A673 (cell line): ENCODE measurements around the gene MAP10. TPM values are rescaled to one million over a fixed set of nuclear protein-coding genes. Genes with fewer than 3 reads are reported as not detected.

ENCODE experiments used
- BruUV-seq: library from RNA; stranded (reverse); fragments of 400-500 nt; replicated peaks from 2 replicates; lab custom pipeline; 2021; lab: Mats Ljungman, UMichigan
- CTCF ChIA-PET: fragments of 300-600 bp; sonication (Branson Sonifier 250); formaldehyde crosslinking; loops from one replicate; lab custom pipeline; 2022; ENCODE audit warnings: antibody characterized with exemption; lab: Charles Lee
- POLR2A ChIA-PET: fragments of 300-600 bp; sonication (Branson Sonifier 250); formaldehyde crosslinking; loops from one replicate; lab custom pipeline; 2022; ENCODE audit warnings: antibody characterized with exemption; ENCODE audit not compliant: low non-redundant PET; lab: Charles Lee
- DNase-seq: peaks from one replicate; pipeline ENCODE4 v3.0.0-alpha.2; 2015; ENCODE audit warnings: low spot score
- H3K27ac ChIP-seq: fragments of 200-600 bp; sonication (generic); 2 replicates; pipeline ENCODE4 v1.5.1; 2016; ENCODE audit warnings: mixed run types, low read depth, mild to moderate bottlenecking, mixed read lengths, antibody characterized with exemption, low read length; ENCODE audit not compliant: poor library complexity, severe bottlenecking
- H3K27me3 ChIP-seq: fragments of 200-600 bp; sonication (generic); replicated peaks from 2 replicates; pipeline ENCODE4 v1.6.1; 2017; ENCODE audit warnings: mixed run types, low read depth, mild to moderate bottlenecking, mixed read lengths, antibody characterized with exemption, low read length; ENCODE audit not compliant: insufficient read depth, poor library complexity
- H3K36me3 ChIP-seq: fragments of 200-600 bp; sonication (generic); 2 replicates; pipeline ENCODE4 v1.6.1; 2016; ENCODE audit warnings: mixed run types, mild to moderate bottlenecking, mixed read lengths, antibody characterized with exemption, low read length; ENCODE audit not compliant: insufficient read depth, poor library complexity, severe bottlenecking
- H3K4me1 ChIP-seq: fragments of 200-600 bp; sonication (generic); 2 replicates; pipeline ENCODE4 v1.6.1; 2017; ENCODE audit warnings: mixed run types, mild to moderate bottlenecking, mixed read lengths, antibody characterized with exemption, low read length; ENCODE audit not compliant: insufficient read depth, poor library complexity, severe bottlenecking
- H3K4me3 ChIP-seq: fragments of 200-600 bp; sonication (generic); 2 replicates; pipeline ENCODE4 v1.5.1; 2016; ENCODE audit warnings: low read depth, mixed run types, mild to moderate bottlenecking, mixed read lengths, low read length; ENCODE audit not compliant: poor library complexity, severe bottlenecking
- H3K9me3 ChIP-seq: fragments of 200-600 bp; sonication (generic); 2 replicates; pipeline ENCODE4 v1.6.1; 2016; ENCODE audit warnings: mixed run types, low read depth, mild to moderate bottlenecking, mixed read lengths, antibody characterized with exemption, low read length; ENCODE audit not compliant: poor library complexity, severe bottlenecking
- EZH2 ChIP-seq: fragments of 200-600 bp; sonication (generic); IDR thresholded peaks from 2 replicates; pipeline ENCODE4 v1.6.1; 2017; ENCODE audit warnings: borderline replicate concordance, low read depth, mild to moderate bottlenecking, mixed read lengths, antibody characterized with exemption, low read length; ENCODE audit not compliant: poor library complexity, severe bottlenecking
- intact Hi-C: fragments of 100-400 bp; cut with micrococcal nuclease; formaldehyde crosslinking; loops from one replicate; pipeline ENCODE4 v1.10.0; 2022; ENCODE audit not compliant: unreplicated experiment
- total RNA-seq: library from RNA; stranded (reverse); gene quantifications from 2 replicates; pipeline ENCODE4 v1.2.3, GENCODE V29; 2021
- TF ChIP-seq, protein P1 (sequence below): fragments of 300-800, 200-600 bp; sonication (generic); conservative IDR thresholded peaks from 2 replicates; pipeline ENCODE4 v1.5.1; 2017; ENCODE audit warnings: low read depth, mild to moderate bottlenecking, antibody characterized with exemption, low read length, moderate library complexity, mixed read lengths

MAP10 gene
- total RNA-seq, 1 experiment from 2014 or later, result 4.8 TPM

DNA sequence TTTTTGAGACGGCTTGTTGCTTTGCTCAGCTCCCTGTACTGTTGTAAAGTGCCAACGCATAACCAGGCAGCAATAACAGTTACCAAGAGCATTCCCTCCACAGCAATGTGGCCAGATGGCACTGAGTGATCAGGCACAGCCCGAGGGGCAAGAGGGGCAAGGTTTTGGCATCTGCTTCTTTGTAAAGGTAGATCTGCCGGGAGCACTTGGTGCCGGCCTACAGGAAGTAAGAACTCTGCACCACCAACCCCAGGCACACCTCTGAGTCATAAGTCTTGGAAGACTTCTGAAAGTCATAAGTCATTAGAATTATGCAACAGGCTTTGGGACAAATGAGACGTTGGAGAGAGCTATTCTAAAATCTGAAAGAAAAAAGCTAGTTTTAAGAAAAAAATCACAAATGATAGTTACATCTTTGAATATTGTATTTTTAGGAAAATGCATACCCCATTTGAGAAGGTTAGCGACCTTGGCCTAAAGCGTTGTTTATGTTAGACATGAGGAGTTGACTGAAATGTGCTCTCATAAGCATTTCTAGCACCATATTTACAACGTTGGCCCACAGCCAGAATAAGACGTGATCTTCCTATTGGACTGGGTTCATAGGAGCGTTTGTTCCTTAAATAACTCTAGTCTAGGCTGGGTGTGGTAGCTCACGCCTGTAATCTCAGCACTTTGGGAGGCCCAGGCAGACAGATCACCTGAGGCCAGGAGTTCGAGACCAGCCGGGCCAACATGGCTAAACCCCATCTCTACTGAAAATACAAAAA lies 37.7 kb upstream of the MAP10 start:
- intact Hi-C loops, result no loop called here
- Histone ChIP-seq H3K27ac (no peak overlapping the region), H3K27me3 (no peaks in the 10 kb centered on the region), H3K9me3 (peaks cover 4% of the 10 kb centered on the region), H3K36me3 (no peaks in the 10 kb centered on the region), H3K4me3 (no peak overlapping the region), H3K4me1 (no peaks in the 10 kb centered on the region)
- TF ChIP-seq, protein P1, sequence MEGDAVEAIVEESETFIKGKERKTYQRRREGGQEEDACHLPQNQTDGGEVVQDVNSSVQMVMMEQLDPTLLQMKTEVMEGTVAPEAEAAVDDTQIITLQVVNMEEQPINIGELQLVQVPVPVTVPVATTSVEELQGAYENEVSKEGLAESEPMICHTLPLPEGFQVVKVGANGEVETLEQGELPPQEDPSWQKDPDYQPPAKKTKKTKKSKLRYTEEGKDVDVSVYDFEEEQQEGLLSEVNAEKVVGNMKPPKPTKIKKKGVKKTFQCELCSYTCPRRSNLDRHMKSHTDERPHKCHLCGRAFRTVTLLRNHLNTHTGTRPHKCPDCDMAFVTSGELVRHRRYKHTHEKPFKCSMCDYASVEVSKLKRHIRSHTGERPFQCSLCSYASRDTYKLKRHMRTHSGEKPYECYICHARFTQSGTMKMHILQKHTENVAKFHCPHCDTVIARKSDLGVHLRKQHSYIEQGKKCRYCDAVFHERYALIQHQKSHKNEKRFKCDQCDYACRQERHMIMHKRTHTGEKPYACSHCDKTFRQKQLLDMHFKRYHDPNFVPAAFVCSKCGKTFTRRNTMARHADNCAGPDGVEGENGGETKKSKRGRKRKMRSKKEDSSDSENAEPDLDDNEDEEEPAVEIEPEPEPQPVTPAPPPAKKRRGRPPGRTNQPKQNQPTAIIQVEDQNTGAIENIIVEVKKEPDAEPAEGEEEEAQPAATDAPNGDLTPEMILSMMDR, result no peak
- no peak for TF ChIP-seq EZH2
- ChIA-PET POLR2A (no interaction called here), CTCF (no interaction called here)
- DNase-seq, result peak; percentile 50
- BruUV-seq, result no TSS peak

DNA sequence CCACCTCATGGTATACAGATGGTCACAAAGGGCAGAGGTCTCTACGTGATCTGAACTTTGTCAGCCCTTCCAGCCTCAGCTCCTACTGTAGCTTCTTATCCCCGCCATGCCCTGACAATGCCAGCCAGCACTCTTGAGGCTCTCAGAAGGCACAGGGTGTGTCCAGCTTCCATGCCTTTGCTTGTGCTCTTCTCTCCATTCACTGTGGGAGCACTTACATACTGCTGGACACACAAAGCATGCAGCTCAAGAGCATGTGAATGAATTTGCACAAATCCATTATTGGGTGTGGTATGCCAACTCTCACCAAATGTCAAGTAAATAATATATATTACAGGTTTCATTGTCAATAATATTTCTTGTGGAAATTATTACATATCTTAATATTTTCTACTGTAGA lies 36.4 kb upstream of the MAP10 start:
- Histone ChIP-seq H3K27ac (no peak overlapping the region), H3K27me3 (no peaks in the 10 kb centered on the region), H3K9me3 (peaks cover 4% of the 10 kb centered on the region), H3K4me1 (no peaks in the 10 kb centered on the region), H3K36me3 (no peaks in the 10 kb centered on the region), H3K4me3 (no peak overlapping the region)
- intact Hi-C loops, result no loop called here
- ChIA-PET POLR2A (no interaction called here), CTCF (no interaction called here)
- DNase-seq, result no peak
- no peak for TF ChIP-seq EZH2
- TF ChIP-seq, protein P1, result no peak
- no TSS peak for BruUV-seq

DNA sequence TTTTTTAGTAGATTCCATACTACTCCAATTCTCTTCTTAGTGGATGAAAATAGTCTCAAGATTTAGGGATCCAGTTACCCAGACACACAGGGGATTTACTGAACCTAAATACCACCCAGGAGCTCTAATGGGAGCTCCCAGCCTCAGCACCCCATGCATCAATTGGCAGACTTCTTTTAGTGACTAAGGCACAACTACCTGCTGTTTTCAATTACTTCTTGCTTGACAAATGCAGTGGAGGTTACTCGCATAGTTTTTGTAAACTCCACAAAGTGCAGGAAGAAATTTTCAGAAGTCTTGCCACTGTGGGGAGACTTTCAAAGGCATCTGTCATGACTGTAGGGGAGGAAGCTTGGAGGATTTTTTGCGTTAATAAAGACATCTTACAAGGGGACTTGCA lies 35.5 kb upstream of the MAP10 start:
- no peak for DNase-seq
- TF ChIP-seq, protein P1, result no peak
- no peak for TF ChIP-seq EZH2
- ChIA-PET CTCF (no interaction called here), POLR2A (no interaction called here)
- no peak overlapping the region for H3K4me3 ChIP-seq
- no TSS peak for BruUV-seq
- intact Hi-C loops, result no loop called here
- no peaks in the 10 kb centered on the region for H3K9me3 ChIP-seq
- H3K36me3 ChIP-seq, result no peaks in the 10 kb centered on the region
- no peak overlapping the region for H3K27ac ChIP-seq
- no peaks in the 10 kb centered on the region for H3K4me1 ChIP-seq
- H3K27me3 ChIP-seq, result no peaks in the 10 kb centered on the region
